ENCODE results near the gene DNAAF5.

DNAAF5 gene

GRCh38 chr7:834277-834676, 107.8 kb downstream of the DNAAF5 start:
- no peak for DNase-seq (ENCODE audit: low spot score)

GRCh38 chr7:835021-835420, 108.5 kb downstream of the DNAAF5 start:
- no peak for DNase-seq (ENCODE audit: low spot score)

GRCh38 chr7:835485-836401, 109.2 kb downstream of the DNAAF5 start:
- no peak for DNase-seq (ENCODE audit: low spot score)
